Activated CD8-positive, alpha-beta T cell treated with anti-CD3 and anti-CD28 coated beads, Interleukin-2, amount 10 ng/mL, durations not matched to agents 7 days and 5 days (primary cell): Measurements from ENCODE around the gene VAPA. TPM values are rescaled to one million over a fixed set of nuclear protein-coding genes. Genes with fewer than 3 reads are reported as not detected.

Source experiments
- ATAC-seq: fragments of 150-1000 bp; cut with Tn5 transposase; one replicate; pipeline ENCODE4 v1.10.0; 2021; ENCODE audit warnings: moderate library complexity
- CTCF ChIA-PET: fragments of 350-600 bp; sonication (Branson Sonifier 250); formaldehyde crosslinking; loops from one replicate; lab custom pipeline; 2021; ENCODE audit warnings: antibody characterized with exemption; lab: Charles Lee
- POLR2A ChIA-PET: fragments of 350-600 bp; sonication (Branson Sonifier 250); formaldehyde crosslinking; loops from one replicate; lab custom pipeline; 2021; ENCODE audit warnings: antibody characterized with exemption; lab: Charles Lee
- DNase-seq: peaks from one replicate; pipeline ENCODE4 v3.0.0-alpha.2; 2020
- H3K27ac Mint-ChIP-seq: one replicate; pipeline ENCODE4 v1.8.0; 2021; ENCODE audit warnings: mild to moderate bottlenecking, mixed read lengths
- H3K27me3 Mint-ChIP-seq: one replicate; pipeline ENCODE4 v1.8.0; 2021; ENCODE audit warnings: low read depth, mixed read lengths
- H3K36me3 Mint-ChIP-seq: one replicate; pipeline ENCODE4 v1.8.0; 2021; ENCODE audit warnings: low read depth, mixed read lengths
- H3K4me1 Mint-ChIP-seq: one replicate; pipeline ENCODE4 v1.8.0; 2021; ENCODE audit warnings: low read depth, mixed read lengths
- H3K4me3 Mint-ChIP-seq: one replicate; pipeline ENCODE4 v1.8.0; 2021; ENCODE audit warnings: mild to moderate bottlenecking, mixed read lengths
- H3K9me3 Mint-ChIP-seq: one replicate; pipeline ENCODE4 v1.8.0; 2022; ENCODE audit warnings: mixed read lengths; ENCODE audit not compliant: insufficient read depth
- total RNA-seq, 2 experiments: library from RNA; stranded (reverse); gene quantifications; one replicate each; pipeline ENCODE4 v1.2.3, GENCODE V29; 2021

The VAPA gene
- total RNA-seq, 2 experiments from 2014 or later = 138 to 142 TPM

DNA sequence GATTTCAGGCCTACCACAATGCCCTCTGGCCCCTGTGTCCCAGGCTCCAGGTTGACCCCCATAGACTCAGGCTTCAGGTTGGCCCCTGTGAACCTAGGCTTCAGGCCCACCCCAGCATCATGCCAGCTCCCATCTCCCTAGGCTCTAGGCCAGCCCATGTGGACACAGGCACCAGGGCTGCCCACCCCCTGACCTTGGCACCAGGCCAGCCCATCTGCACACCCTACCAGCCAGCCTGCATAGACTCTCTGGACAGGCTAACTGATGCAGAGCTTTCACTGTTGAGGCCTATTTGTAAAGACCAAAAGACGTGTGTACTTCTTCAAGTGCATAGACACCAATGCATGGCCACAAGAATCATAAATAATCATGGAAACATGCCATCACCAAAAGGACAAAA lies 83.9 kb downstream of the VAPA start:
- Mint-ChIP-seq H3K4me3 (no peak overlapping the region), H3K36me3 (peaks cover 4% of the 10 kb centered on the region), H3K9me3 (peaks cover 11% of the 10 kb centered on the region), H3K4me1 (no peaks in the 10 kb centered on the region), H3K27me3 (peaks cover 2% of the 10 kb centered on the region), H3K27ac (no peak overlapping the region)
- CTCF ChIA-PET = no interaction called here
- POLR2A ChIA-PET = no interaction called here
- ATAC-seq (no peak), DNase-seq (no peak)

DNA sequence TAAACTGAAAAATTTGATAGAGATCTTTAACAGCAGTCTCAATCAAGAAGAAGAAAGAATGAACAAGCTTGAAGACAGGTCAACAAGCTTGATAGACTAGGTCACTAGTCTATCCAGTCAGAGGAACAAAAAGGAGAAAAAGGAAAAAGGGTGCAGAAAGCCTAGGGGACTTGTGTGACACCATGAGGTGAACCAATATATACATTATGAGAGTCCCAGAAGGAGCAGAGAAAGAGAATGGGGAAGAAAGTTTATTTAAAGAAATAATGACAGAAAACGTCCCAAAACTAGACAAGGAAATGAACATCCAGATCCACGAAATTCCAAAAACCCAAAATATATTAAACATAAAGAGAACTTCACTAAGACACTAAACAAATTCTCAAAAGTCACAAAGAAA lies 84.5 kb downstream of the VAPA start:
- no peak for ATAC-seq
- Mint-ChIP-seq H3K27me3 (peaks cover 2% of the 10 kb centered on the region), H3K36me3 (peaks cover 4% of the 10 kb centered on the region), H3K4me3 (no peak overlapping the region), H3K4me1 (no peaks in the 10 kb centered on the region), H3K27ac (no peak overlapping the region), H3K9me3 (peaks cover 11% of the 10 kb centered on the region)
- CTCF ChIA-PET = no interaction called here
- DNase-seq = no peak
- POLR2A ChIA-PET = no interaction called here

DNA sequence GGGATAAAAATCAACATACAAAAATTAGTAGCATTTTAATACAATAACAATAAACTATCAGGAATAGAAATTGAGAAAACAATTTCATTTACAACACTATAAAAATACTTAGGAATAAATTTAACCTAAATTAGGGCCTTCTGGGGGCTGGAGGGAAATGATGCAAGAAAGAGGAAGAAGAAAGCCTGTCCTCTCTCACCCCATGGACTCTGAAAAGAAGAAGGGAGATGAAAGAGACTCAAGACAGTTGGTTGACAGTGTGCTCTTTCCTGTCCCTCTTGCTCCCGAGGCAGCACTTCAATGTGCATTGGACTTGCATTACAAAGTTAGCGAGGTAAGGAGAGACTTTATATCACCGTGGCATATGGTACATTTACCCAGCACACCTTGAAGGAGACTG lies 88.5 kb downstream of the VAPA start:
- no peak overlapping the region for H3K27ac Mint-ChIP-seq

DNA sequence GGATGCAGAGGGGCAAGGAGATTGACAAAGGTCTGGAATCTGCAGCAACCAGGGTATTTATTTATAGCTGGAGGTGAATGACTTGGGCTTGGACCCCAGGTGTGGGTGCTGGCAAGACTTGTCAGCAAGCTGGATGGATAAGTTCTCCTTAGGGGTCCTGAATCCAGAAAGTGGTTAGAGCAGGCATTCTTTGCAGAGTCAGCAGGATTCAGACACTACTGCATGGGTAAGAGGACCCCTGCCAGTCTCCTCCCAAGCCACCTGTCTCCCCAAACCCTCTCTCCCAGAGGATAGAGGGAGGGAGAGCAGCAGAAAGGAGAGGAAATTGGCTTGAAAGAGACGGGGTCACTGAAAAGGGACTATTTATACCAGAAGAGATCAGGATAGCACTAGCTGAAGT lies 89.5 kb downstream of the VAPA start:
- ChIA-PET CTCF (no interaction called here), POLR2A (no interaction called here)
- no peaks in the 10 kb centered on the region for H3K4me1 Mint-ChIP-seq
- peaks cover 4% of the 10 kb centered on the region for H3K9me3 Mint-ChIP-seq
- DNase-seq (no peak), ATAC-seq (no peak)
- H3K36me3 Mint-ChIP-seq = peaks cover 3% of the 10 kb centered on the region
- H3K4me3 Mint-ChIP-seq = no peak overlapping the region
- no peak overlapping the region for H3K27ac Mint-ChIP-seq
- peaks cover under 1% of the 10 kb centered on the region for H3K27me3 Mint-ChIP-seq

More for the DNA sequence above, 88.5 kb downstream of the VAPA start:
- Mint-ChIP-seq H3K36me3 (peaks cover 4% of the 10 kb centered on the region), H3K27me3 (peaks cover 2% of the 10 kb centered on the region), H3K9me3 (peaks cover 11% of the 10 kb centered on the region), H3K4me3 (no peak overlapping the region), H3K4me1 (no peaks in the 10 kb centered on the region)
- ATAC-seq = no peak
- ChIA-PET CTCF (no interaction called here), POLR2A (interaction anchor here (0.6 kb wide), 1 partner anchor 282 kb away, joined by 3 read pairs; no protein-coding TSS in a partner anchor)
- DNase-seq = no peak

DNA sequence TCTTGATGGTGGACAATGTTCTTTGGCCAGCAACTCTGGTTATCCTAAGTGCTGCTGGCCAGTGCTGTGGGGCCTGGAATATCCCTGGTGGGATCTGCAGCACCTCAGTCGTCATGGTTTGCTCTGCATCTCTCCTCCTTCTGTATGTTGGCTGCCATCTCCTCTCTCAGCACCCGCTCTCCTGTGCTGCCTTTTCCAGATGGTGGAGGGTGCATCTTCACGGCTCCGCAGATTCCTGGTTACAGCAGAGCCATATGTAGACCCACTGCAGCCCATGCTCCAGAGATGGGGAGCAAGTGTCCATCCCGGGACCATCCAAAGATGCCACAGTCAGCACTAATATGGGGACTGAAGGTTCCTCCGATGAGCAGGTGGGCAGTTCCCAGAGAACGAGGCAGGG lies 90.0 kb downstream of the VAPA start:
- no peak overlapping the region for H3K27ac Mint-ChIP-seq
- DNase-seq (no peak), ATAC-seq (no peak)
- peaks cover 4% of the 10 kb centered on the region for H3K9me3 Mint-ChIP-seq
- no peaks in the 10 kb centered on the region for H3K27me3 Mint-ChIP-seq
- no peaks in the 10 kb centered on the region for H3K4me1 Mint-ChIP-seq
- peaks cover 3% of the 10 kb centered on the region for H3K36me3 Mint-ChIP-seq
- H3K4me3 Mint-ChIP-seq = no peak overlapping the region
- CTCF ChIA-PET = no interaction called here
- POLR2A ChIA-PET = interaction anchor here (0.6 kb wide), 1 partner anchor 14 kb away, joined by 4 read pairs; no protein-coding TSS in a partner anchor

DNA sequence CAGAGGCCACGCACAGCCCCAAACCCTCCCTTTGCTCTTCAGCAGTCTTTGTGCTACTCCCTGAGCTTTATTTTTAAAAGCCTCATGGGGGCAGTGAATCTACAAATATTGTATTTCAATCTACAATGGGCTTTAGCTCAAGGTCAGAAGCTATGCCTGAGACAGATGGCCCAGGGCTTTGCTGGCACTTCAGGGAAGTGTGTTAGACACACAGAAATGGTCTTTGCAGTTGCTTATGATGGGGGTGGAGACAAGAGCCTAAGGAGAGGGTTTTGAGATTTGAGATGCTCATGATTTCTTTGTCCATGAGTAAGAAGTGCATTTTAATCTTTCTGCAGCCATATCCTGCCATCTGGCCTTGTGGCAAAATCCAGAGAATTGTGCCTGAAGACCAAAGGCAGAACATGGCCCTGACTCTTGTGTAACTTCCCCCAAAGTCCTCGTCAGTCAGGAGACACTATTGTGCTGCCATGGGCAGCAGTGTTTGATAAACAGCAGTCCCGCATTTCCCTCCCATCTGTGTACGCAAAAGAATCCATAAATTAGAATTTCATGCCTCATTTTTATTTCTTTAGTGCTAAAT lies 92.6 kb downstream of the VAPA start:
- Mint-ChIP-seq H3K27me3 (no peaks in the 10 kb centered on the region), H3K9me3 (no peaks in the 10 kb centered on the region), H3K4me1 (no peaks in the 10 kb centered on the region), H3K36me3 (no peaks in the 10 kb centered on the region), H3K27ac (no peak overlapping the region), H3K4me3 (no peak overlapping the region)
- DNase-seq (no peak), ATAC-seq (no peak)
- ChIA-PET POLR2A (no interaction called here), CTCF (interaction anchor here (0.9 to 1.1 kb wide), 3 partner anchors 10 to 512 kb away, joined by 3 read pairs; no protein-coding TSS in a partner anchor)

DNA sequence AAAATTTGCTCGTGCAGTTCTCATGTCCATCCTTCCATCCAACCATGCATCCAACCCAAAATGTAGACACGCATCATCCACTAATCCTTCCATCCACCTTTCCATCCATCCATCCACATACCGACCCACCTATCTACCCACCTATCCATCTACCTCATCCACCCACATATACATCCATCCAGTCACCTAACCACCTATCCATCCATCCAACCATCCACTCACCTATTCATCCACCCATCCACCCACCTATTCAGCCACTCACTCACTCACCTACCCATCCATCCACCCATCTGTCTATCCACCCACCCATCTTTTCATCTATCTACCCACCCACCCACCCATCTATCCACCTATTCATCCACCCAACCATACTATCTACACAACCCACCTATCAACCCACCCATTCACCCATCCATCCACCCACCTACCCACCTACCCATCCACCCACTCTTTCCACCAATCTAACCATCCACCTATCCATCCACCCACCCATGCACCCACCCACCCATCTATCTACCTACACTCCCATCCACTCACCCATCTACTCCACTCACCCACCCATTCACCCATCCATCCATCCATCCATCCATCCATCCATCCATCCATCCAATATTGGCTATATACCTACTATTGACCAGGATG lies 94.3 kb downstream of the VAPA start:
- no peak overlapping the region for H3K4me3 Mint-ChIP-seq
- DNase-seq (no peak), ATAC-seq (no peak)
- no peaks in the 10 kb centered on the region for H3K9me3 Mint-ChIP-seq
- no peaks in the 10 kb centered on the region for H3K27me3 Mint-ChIP-seq
- CTCF ChIA-PET = no interaction called here
- POLR2A ChIA-PET = no interaction called here
- no peaks in the 10 kb centered on the region for H3K4me1 Mint-ChIP-seq
- H3K36me3 Mint-ChIP-seq = no peaks in the 10 kb centered on the region
- no peak overlapping the region for H3K27ac Mint-ChIP-seq

Other genes starting within 250 kb of the VAPA start
- gene RAB31, start 205.7 kb upstream of the VAPA start, total RNA-seq = not detected
- not detected for gene TXNDC2, start 28.0 kb upstream of the VAPA start, total RNA-seq